ENCODE data around the gene LNP1.
"Not testable (repeated sequence)": the region's sequence is repeated elsewhere in the genome, so short reads cannot be mapped to it uniquely, and the experiment has no call there.

DNA sequence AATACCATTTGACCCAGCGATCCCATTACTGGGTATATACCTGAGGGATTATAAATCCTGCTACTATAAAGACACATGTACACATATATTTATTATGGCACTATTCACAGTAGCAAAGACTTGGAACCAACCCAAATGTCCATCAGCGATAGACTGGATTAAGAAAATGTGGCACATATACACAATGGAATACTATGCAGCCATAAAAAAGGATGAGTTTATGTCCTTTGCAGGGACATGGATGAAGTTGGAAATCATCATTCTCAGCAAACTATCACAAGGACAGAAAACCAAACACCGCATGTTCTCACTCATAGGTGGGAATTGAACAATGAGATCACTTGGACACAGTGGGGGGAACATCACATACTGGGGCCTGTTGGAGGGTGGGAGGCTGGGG is 45.7 kb downstream of the LNP1 start:
- TF ChIP-seq, protein P1, sequence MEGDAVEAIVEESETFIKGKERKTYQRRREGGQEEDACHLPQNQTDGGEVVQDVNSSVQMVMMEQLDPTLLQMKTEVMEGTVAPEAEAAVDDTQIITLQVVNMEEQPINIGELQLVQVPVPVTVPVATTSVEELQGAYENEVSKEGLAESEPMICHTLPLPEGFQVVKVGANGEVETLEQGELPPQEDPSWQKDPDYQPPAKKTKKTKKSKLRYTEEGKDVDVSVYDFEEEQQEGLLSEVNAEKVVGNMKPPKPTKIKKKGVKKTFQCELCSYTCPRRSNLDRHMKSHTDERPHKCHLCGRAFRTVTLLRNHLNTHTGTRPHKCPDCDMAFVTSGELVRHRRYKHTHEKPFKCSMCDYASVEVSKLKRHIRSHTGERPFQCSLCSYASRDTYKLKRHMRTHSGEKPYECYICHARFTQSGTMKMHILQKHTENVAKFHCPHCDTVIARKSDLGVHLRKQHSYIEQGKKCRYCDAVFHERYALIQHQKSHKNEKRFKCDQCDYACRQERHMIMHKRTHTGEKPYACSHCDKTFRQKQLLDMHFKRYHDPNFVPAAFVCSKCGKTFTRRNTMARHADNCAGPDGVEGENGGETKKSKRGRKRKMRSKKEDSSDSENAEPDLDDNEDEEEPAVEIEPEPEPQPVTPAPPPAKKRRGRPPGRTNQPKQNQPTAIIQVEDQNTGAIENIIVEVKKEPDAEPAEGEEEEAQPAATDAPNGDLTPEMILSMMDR (IDR thresholded peaks at IDR 0.05), result not testable (repeated sequence)
- TF ChIP-seq POLR2A (IDR thresholded peaks at IDR 0.05), result not testable (repeated sequence)
